GM12874 (cell line): Measurements from ENCODE around the gene RABGAP1L.

Source experiments
- CTCF ChIP-seq: IDR thresholded peaks from 2 replicates; pipeline ENCODE4 v1.5.1; 2011; ENCODE audit warnings: low read depth, mild to moderate bottlenecking, control low read depth, low read length, moderate library complexity; ENCODE audit not compliant: insufficient read depth

Gene RABGAP1L

GRCh38 chr1:174606471-174606870, 447.2 kb downstream of the RABGAP1L start:
- TF ChIP-seq CTCF: no peak

GRCh38 chr1:174623324-174624035, 464.2 kb downstream of the RABGAP1L start:
- no peak for TF ChIP-seq CTCF

GRCh38 chr1:174626031-174627025, 467.0 kb downstream of the RABGAP1L start:
- TF ChIP-seq CTCF: no peak

GRCh38 chr1:174637487-174637886, 478.2 kb downstream of the RABGAP1L start:
- TF ChIP-seq CTCF: no peak

GRCh38 chr1:174639461-174639860, 480.1 kb downstream of the RABGAP1L start:
- TF ChIP-seq CTCF: no peak

GRCh38 chr1:174640783-174641182, 481.5 kb downstream of the RABGAP1L start:
- TF ChIP-seq CTCF: no peak

- no peak for TF ChIP-seq CTCF
These were observed 483.1 kb downstream of the RABGAP1L start for GRCh38 chr1:174642393-174642792.
